Ishikawa (cell line): Measurements from ENCODE around the gene ASAP2.

Experiments
- CEBPB ChIP-seq: IDR thresholded peaks from 2 replicates; pipeline ENCODE4 v1.6.1; 2012
- CREB1 ChIP-seq: IDR thresholded peaks from 2 replicates; pipeline ENCODE4 v1.6.1; 2012; ENCODE audit warnings: low read depth
- EGR1 ChIP-seq: IDR thresholded peaks from 2 replicates; pipeline ENCODE4 v1.6.1; 2012
- EP300 ChIP-seq: IDR thresholded peaks from 2 replicates; pipeline ENCODE4 v1.6.1; 2012; ENCODE audit warnings: borderline replicate concordance
- FOXM1 ChIP-seq: IDR thresholded peaks from 2 replicates; pipeline ENCODE4 v1.6.1; 2012; ENCODE audit warnings: low read depth, borderline replicate concordance
- MAX ChIP-seq: IDR thresholded peaks from 2 replicates; pipeline ENCODE4 v1.6.1; 2012
- NFIC ChIP-seq: IDR thresholded peaks from 2 replicates; pipeline ENCODE4 v1.6.1; 2012
- RAD21 ChIP-seq: IDR thresholded peaks from 2 replicates; pipeline ENCODE4 v1.6.1; 2012; ENCODE audit warnings: low read depth
- REST ChIP-seq: IDR thresholded peaks from 2 replicates; pipeline ENCODE4 v1.6.1; 2012; ENCODE audit warnings: low read depth, mild to moderate bottlenecking
- TAF1 ChIP-seq: IDR thresholded peaks from 2 replicates; pipeline ENCODE4 v1.6.1; 2012; ENCODE audit warnings: low read depth, mild to moderate bottlenecking
- TCF12 ChIP-seq: IDR thresholded peaks from 2 replicates; pipeline ENCODE4 v1.6.1; 2012; ENCODE audit warnings: low read depth
- TEAD4 ChIP-seq: IDR thresholded peaks from 2 replicates; pipeline ENCODE4 v1.6.1; 2012
- USF1 ChIP-seq: IDR thresholded peaks from 2 replicates; pipeline ENCODE4 v1.6.1; 2012
- YY1 ChIP-seq: IDR thresholded peaks from 2 replicates; pipeline ENCODE4 v1.6.1; 2012; ENCODE audit warnings: low read depth
- ZBTB7A ChIP-seq: IDR thresholded peaks from 2 replicates; pipeline ENCODE4 v1.6.1; 2012; ENCODE audit warnings: low read depth

The ASAP2 gene

GRCh38 chr2:9188823-9189222 lies 17.8 kb upstream of the ASAP2 start:
- TF ChIP-seq CREB1 (no peak), MAX (no peak), REST (no peak), EGR1 (no peak), RAD21 (no peak), USF1 (no peak), NFIC (no peak), ZBTB7A (no peak), CEBPB (no peak), YY1 (no peak), TEAD4 (no peak), EP300 (no peak), FOXM1 (no peak)

GRCh38 chr2:9189901-9190300 lies 16.7 kb upstream of the ASAP2 start:
- TF ChIP-seq USF1 (no peak), TAF1 (no peak), NFIC (no peak), TEAD4 (no peak), FOXM1 (no peak), CEBPB (no peak), YY1 (no peak), CREB1 (no peak), REST (no peak), MAX (no peak), TCF12 (no peak), ZBTB7A (no peak), RAD21 (no peak), EGR1 (no peak), EP300 (no peak)

GRCh38 chr2:9191041-9191481 lies 15.6 kb upstream of the ASAP2 start:
- no peak for TF ChIP-seq MAX
- no peak for TF ChIP-seq ZBTB7A
- TF ChIP-seq CREB1: no peak
- TF ChIP-seq TCF12: no peak
- TF ChIP-seq NFIC: no peak
- no peak for TF ChIP-seq RAD21
- TF ChIP-seq TEAD4: no peak
- no peak for TF ChIP-seq FOXM1
- TF ChIP-seq USF1: no peak
- no peak for TF ChIP-seq YY1
- no peak for TF ChIP-seq CEBPB
- TF ChIP-seq TAF1: no peak
- TF ChIP-seq EGR1: no peak

GRCh38 chr2:9192712-9193111 lies 13.9 kb upstream of the ASAP2 start:
- no peak for TF ChIP-seq USF1
- no peak for TF ChIP-seq RAD21
- no peak for TF ChIP-seq FOXM1
- TF ChIP-seq YY1: no peak
- TF ChIP-seq NFIC: no peak
- no peak for TF ChIP-seq EGR1
- no peak for TF ChIP-seq REST
